Inflammatory macrophage treated with lipopolysaccharide for 4 hours (primary cell): ENCODE results near the gene SIGLEC6.
A peak's percentile ranks its signal among the peaks of the same experiment; 100 is the strongest.

ENCODE experiments used
- DNase-seq: peaks from one replicate; pipeline ENCODE4 v3.0.0-alpha.2; 2020

SIGLEC6 gene

DNA sequence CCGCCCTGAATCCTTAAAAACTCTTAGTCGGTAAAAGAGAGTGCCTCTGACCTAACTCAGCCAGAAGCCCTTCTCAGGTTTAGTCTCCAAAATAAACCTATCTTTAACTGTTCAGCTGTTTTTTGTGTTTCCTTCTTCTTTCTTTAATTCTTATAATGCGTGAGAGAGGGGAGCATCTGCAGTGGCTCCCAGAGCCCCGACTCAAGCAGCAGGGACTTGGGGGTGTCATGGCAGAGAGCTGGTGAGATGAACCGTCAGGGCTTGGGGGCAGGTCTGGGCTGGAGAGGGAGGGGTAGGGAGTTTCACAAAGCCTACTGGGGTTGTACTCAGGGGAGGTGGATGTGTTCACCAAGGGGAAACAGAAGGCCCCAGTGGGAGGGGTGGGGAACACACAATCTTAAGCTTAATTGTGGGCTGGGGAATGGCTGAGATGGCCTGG, 16.8 kb upstream of the SIGLEC6 start:
- no peak for DNase-seq

DNA sequence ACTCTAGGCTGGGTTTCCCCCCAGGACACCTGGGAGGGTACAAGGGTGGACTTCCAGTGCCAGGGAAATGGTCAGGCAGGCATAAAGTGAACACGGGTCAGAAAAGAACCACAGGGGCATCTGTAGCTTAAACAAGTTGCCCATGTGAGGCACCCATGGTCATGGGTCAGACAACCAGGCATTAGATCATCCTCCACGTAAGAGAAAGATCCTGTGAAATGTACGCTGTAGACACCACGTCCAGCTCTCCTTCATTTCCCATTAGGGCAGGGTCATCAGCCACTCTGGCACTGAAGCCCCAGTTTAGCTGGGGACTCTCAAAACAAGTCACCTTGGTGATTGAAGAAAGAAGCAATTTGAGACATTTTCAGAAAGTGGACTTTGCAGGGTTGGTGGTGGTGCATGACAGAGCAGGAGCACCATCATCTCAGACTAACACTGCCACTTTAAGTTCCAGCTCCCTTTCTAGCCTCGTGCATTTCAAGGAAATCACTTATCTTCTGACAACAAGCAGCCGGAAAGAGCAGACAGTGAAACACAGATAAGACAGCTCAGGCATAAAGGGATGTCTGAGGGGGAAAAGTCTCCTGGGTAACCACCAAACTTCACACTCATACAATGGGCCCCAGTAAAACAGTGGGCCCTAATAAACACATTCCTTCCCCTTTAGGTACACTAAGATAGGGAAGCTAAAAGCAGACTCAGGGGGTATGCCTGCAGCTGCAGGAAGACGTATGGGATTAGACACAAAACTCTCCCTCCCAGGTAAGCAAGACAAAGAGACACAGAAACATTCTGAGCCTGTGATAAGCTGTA, 16.1 kb upstream of the SIGLEC6 start:
- peak; percentile 24 for DNase-seq

DNA sequence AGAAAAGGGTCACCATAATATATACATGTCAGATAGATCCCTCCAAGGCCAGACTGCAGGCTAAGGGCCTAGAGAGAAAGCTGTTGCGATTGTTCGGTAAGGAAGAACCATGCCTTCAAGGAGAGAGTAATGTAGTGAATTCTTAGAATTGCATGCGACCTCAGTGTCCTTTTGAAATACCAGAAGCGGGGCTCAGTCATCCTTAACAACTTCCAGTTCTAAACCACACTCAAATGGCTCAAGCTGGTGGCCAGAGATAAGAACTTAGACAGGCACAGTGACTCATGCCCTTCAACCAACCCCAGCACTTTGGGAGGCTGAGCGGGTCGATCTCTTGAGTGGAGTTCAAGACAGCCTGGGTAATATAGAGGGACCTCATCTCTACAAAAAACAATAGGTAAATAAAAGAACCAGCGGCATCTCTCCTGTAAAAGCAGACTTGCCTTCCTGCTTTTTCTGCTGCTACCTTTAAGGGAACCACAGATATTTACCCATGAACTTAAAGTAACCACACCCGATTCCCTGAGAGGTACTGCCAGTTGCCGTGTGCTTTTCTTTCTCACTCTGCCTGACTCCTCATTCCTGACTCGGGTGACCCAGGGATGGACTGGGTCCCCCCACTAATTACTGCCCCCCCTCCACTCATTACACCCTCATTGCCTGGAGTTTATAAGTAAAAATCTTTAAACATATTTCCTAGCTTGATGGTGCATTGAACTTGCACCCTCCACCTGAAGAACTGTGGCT, 15.4 kb upstream of the SIGLEC6 start:
- DNase-seq = peak; percentile 65

DNA sequence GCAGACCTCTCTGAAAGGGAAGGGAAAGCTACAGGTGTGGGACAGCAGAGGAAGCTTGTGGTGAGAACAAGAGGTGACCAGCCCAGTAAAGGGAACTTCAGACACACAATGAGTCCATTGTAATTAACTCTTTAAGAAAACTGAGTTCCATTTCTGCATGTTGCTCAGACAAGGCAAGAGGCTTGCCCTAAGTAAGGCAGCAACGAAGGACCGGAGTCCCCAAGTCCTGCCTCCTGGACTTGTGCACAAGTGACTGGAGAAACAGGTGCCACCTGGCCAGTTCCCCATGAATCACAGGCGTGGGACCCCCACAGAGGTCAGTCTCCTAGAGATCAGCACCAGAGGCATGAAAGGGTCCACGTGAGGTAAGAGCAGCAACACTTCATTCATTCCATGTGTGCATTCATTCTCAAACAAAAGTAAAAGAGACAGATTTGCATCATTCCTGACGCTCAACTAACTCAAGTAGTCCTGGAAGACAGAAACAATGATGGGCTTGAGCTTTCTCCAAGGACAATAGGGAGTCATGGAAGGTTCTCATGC, 14.7 kb upstream of the SIGLEC6 start:
- no peak for DNase-seq

DNA sequence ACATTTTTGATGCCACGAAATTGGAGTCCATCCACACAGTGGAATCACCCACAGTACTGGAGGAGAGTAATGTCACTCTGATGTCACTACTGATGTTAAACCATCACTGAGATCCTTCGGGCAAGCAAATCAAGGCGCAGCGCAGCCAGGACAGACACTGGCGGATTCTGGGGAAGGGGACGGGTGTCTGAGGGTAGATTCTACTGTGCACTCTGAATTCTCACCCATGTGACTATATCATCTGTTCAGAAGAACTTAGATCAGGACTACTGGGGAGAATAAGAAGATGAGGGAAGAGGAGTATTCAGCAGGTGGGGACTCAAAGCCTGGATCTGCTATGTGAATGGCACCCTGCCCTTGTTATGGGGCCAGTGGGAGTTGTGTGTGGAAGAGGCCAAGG, 12.6 kb upstream of the SIGLEC6 start:
- no peak for DNase-seq

DNA sequence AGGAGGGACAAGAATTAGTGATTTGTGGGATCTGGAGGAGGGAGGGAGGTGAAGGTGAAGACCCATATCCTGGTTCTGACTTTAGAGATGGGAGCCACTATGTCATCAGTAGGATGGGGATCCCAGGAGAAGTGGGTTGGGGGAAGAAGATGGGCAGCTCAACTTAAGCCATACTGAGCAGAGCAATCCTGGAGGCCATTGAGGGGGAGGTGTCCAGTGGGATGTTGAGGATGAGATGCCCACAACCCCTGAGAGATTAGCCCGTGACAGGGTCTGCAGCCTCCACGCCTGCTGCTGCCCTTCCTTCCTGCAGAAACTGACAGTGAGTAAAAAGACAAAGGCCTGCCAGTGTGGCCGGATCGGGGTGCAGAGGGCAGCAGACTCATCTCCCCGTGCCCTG, 11.2 kb upstream of the SIGLEC6 start:
- no peak for DNase-seq

DNA sequence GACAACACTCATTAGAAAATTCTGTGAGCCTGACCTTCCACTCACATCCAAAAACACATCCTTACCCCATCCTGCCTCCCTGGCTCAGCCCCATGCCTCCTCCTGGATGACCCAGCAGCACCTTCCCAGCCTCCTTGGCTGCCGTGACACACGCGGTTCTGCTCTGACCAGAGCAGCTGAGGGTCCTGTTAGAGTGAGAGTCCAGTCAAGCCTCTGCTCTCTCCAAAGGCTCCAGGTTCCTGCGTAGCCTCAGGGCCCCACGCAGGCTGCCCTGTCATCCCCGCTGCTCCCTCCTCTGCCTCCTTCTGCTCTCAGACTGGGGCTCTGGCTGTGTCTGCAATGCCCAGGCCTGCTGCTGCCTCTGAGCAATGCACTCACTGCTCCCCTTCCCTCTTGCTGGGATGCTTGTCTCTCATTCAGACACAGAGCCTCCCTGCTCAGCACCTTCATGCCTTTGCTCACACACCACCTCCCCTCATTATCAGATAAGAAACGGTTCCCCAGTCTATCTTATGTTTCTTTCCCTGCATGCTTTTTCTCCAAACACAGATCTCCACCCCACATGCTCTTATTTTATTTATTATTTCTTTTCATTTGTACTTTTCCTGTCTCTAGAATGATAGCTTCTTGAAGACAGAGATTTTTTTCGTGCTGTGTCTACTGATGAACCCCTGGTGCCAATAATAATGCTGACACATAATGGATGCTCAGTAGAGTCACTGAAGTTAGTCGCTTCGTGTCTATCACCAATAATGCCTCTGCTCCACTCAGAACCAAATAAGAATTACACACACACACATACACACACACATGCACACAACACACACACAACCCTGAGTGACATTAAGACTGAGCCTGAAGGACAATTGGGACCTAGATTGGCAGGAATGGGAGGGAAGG, 10.2 kb upstream of the SIGLEC6 start:
- DNase-seq = no peak

DNA sequence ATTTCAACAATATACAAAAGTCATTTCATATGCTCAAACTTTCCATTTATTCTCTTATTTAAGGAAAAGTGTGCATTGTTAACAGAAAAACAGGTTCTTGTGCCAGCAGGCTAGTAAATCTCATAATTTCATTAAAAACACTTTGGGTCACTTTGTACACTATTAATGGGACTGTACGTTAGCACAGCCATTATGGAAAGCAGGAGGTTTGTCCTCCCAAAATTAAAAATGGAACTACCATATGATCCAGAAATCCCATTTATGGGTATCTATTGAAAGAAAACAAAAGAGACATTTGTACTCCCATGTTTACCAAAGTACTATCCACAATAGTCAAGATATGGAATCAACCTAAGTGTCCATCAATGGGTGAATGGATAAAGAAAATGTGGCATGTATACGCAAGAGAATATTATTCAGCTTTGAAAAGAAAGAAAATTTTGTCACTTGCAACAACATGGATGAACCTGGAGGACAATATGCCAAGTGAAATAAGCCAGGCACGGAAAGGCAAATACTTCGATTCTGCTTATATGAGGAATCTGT, 8.4 kb upstream of the SIGLEC6 start:
- no peak for DNase-seq

DNA sequence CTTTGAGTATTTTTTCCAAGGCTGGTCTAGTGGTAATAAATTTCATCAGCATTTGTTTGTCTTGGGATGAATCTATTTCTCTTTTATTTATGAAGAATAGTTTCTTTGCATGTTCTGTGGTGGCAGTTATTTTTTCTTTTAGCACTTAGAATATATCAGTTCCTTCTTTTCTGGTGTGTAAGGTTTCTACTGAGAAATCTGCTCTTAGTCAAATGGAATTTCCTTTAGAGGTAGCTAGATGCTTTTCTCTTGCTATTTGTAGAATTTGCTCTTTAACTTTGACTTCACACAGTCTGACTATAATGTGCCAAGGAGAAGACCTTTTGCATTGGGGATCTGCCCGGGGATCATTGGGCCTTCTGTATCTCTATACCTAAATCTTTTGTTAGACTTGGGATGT, 4.1 kb upstream of the SIGLEC6 start:
- no peak for DNase-seq

DNA sequence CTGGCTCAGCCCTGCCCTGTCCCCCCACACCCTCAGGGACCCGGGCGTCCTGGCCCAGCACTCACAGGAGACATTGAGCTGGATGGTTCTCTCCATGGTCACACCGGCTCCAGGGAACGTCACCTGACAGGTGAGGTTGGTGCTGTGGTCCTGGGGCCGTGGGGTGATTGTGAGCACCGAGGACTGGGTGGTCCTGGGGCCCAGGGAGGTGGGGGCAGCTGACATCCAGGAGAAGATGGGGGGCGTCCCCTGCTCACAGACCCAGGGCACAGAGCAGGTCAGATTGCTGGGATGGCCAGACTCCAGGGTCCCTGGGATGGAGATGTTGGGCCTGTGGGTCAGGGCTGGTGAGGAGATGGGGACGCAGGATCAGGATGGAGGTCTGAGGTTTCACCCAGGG, 854 bp downstream of the SIGLEC6 start:
- no peak for DNase-seq

DNA sequence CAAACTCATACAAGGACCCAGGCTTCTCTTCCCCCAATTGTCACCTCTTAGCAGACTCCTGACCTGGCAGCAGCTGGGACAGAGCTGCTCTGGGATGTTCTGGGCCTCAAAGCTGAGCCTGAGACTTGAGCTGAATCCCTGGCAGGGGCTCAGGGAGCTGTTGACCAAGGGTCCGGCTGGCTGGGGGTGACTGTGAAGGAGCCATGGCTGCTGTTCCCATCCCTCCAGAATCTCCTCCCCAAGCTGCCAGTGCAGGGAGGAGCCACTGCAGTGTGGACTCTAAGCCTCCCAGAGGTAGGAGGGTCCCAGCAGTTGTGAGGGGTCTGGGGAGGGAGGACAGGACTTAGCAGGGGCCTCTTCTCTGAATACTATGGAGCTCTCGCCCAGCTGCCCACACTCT, 2.2 kb downstream of the SIGLEC6 start:
- DNase-seq = no peak

DNA sequence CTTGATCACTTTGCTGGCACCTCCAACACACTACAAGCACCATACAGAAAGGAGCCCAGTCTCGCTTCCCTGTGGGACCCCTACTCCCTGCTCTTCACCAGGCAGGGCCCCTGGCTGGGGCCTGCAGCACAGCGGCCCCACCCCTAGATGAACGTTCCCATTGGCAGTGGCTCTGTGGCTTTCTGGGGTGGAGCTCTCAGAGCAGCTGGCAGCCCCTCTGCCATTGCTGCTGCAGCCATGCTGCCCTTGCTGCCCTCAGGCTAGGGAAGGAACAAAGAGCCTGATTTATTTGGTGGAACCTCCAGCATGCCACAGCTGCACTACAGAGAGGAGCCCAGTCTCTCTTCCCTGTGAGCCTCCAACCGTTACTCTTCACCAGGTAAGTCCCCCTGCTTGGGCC, 5.8 kb downstream of the SIGLEC6 start:
- DNase-seq = no peak

DNA sequence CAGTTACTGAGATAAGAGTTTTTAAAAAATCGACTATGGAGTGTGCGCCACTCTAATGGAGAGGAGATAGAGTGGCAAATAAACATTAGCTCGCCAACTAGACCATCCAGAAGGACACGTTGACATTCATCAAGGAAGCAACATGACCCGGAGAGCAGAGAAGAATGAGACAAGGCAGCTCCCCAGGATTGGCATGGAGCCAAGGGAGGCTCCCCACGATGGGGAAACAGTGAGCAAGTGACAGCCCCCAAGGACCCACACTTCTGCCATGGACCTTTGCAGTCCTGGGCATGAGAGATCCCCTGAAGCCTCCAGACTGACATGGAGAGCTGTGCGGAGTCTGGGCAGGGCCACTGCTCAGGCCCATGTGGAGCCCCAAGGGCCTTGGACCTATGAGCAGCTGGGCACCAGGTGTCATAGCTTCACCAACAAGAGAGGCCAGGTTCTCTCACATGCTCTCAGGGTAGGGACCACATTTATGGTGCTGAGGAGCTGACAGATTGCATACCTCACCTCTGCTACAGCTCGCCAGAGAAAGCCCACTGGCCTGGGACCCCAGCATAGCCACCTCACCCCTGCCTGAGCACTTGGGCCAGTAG, 6.7 kb downstream of the SIGLEC6 start:
- no peak for DNase-seq

DNA sequence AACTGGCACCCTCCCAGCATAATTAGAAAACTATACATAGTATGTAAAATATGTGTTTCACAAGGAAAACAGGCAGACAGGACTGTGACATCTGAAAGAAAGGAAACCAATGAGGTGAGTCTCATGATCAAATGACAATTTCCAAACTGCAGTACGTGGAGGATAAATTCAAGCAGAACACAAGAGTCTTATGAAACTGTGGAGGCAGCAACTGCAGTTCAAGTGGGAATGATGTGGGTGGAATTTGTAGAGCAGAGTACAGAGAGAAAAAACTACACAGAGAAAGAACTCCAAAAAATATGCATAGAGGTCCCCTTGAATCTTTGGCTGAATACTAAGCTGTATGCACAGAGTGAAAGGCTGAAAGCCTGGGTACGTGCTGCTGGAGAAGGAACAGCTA, 9.7 kb downstream of the SIGLEC6 start:
- DNase-seq = peak; percentile 43

DNA sequence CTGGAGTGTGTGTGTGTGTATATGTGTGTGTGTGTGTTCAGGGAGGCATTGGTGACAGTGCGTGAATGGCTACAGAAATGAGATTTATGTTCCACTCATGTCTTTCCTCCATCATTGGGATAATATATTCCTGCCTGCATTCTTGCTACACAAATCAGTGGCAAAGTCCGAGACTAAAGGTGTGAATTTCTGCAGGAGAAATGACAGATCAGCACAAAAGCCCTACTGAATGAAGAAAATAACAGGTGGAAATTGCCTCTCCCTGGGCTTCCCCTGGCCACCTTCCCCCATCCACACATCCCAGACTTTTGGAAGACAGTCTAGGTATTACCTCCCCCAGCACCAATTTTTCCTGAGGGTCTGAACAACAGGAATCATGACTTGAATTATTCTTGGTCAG, 10.1 kb downstream of the SIGLEC6 start:
- DNase-seq = no peak

DNA sequence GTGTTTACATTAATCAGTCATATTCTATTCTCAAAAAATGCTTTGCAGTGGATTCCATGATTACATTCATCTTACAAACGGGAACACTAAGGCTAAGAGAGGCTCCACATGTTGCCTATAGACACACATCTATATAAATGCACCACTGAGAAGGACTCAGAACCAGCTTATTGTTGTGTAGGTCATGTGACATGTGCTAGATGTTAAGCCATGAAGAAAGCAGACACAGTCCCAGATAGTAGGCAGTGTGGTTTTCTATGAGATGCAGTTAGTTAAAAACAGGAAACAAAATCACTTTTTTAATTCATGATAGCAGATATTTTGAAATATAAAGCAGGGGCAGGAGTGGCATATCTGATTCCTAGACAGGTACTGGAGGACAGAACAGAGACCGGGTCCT, 10.7 kb downstream of the SIGLEC6 start:
- DNase-seq = peak; percentile 11

DNA sequence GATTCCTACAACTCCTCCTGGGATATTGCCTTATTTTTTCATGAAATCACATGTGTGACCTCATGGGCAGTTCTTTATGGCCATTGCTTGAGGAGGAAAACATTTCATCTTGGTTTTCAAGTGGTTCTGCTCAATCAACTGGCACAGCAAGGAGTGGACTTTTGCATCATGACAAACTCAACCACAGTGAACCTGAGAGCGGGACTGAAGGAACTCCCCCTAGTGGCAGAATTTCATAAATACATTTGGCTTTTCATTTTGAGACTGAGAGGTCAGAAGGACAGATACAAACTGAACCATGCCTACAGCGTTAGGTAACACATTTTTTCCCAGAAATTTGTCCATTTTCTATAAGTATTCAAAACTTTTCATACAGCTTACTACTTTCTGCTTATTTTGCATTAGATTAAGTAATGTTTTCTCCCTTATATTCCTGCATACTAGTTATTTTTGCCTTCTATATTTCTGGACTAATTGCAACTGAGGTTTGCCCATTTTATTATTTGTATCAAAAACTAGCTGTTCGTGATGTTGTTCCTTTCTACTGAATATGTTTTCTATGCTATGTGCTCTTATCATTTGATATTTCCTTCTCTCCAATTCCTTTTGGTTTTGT, 16.5 kb downstream of the SIGLEC6 start:
- peak; percentile 68 for DNase-seq

DNA sequence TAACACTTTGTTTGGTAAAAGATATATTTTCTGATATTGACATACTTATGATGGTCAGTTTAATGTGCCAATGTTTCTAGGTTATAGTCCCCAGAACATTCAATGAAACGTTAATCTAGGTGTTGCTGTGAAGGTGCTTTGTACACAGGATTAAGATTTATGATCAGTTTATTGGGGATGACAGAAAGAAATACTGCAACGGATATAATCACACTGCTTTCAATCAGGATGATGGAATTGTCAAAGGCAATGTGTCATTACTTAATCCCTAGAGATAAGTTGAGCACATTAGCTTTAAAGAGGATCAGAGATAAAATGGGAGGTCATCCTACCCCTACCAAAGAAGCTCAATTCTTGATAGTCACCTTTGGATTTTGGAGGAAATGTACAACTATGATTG, 17.5 kb downstream of the SIGLEC6 start:
- no peak for DNase-seq

DNA sequence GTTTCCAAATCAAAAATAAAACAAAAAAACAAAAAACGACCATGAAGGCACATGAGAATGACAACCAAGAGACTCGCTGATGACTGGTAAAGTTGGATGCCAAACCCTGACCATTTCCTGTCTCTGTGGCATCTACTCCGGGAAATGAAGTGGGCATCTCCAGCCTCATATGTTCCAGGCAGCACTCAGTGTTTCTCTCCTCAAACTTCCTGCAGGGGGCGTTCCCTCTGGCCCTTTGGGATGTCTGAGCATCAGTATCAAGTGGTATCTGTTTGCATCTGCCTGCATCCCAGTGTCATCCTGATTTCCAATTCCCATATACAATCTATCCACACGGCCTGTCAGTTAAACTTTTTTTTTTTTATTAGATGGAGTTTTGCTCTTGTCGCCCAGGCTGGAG, 20.1 kb downstream of the SIGLEC6 start:
- peak; percentile 29 for DNase-seq

DNA sequence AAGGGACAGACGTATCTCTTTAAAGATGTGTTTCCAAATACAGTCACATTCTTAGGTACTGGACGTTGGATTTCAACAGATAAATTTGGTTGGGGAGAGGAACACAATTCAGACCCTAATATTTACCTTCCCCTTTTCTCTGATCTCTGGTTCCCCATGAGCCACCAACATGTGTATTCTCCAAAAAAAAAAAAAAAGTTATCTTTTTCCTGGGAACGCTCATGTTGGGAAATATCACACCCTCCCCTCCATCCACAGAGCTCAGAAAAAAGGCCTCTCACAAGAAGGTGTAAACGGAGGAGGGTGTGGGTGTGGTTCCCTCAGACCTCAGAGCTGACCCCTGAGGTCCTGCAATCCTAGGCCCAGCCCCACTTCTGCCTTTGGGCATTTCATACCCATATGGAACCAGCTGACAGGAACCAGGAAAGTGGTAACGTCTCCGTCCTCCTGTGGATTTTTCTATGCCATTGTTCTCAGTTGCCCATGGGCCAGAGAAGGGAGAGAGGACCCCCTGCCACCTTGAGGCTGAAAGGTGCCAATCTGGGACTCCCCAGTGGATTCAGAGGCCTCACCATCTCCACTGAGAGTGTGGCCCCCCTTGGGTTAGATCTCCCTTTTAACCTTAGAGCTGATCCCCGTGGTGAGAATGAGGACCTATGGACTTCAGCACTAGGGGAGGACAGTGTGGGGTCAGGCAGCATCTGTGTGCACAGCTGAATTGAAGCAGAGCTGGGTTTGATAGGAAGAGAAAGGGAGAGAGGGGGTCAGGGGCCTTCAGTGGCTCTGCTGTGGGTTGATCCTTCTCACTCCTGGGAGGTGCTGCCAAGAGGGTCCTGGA, 21.4 kb downstream of the SIGLEC6 start:
- peak; percentile 9 for DNase-seq
